GM12878 (cell line): ENCODE data around the gene PSORS1C2. TPM values are rescaled to one million over a fixed set of nuclear protein-coding genes. Genes with fewer than 3 reads are reported as not detected.

Experiments used
- ATAC-seq: fragments of 200-7000 bp; cut with Tn5 transposase; 3 replicates; pipeline ENCODE4 v1.9.1; 2020; ENCODE audit warnings: mild to moderate bottlenecking, moderate library complexity
- BruUV-seq: library from RNA; stranded (reverse); fragments of 400-500 nt; replicated peaks from 2 replicates; lab custom pipeline; 2021; lab: Mats Ljungman, UMichigan
- CTCF ChIA-PET: fragments of 300-600 bp; sonication (Branson Sonifier 250); formaldehyde crosslinking; extraction: SDS; loops from one replicate; lab custom pipeline; 2021; ENCODE audit warnings: inconsistent platforms; lab: Yijun Ruan, JAX
- POLR2A ChIA-PET: fragments of 350-600 bp; formaldehyde crosslinking; extraction: SDS; loops from one replicate; lab custom pipeline; 2021; ENCODE audit warnings: inconsistent platforms; lab: Charles Lee
- RAD21 ChIA-PET: fragments of 300-600 bp; sonication (Branson Sonifier 250); formaldehyde crosslinking; loops from one replicate; lab custom pipeline; 2023; ENCODE audit warnings: antibody characterized with exemption; ENCODE audit not compliant: unreplicated experiment; lab: Charles Lee
- SMC1A ChIA-PET: fragments of 300-600 bp; sonication (Branson Sonifier 250); formaldehyde crosslinking; loops from one replicate; lab custom pipeline; 2023; ENCODE audit not compliant: unreplicated experiment, uncharacterized antibody; lab: Charles Lee
- DNase-seq: peaks from one replicate; pipeline ENCODE4 v3.0.0-alpha.2; 2011; ENCODE audit warnings: low read depth, low spot score
- FAIRE-seq: peaks from 3 replicates; lab custom pipeline; 2011; peaks lifted over from hg19 to GRCh38; lab: Jason Lieb, UNC
- H2AFZ ChIP-seq: 2 replicates; pipeline ENCODE4 v1.6.0; 2011; ENCODE audit warnings: low read depth, low read length, control low read depth; ENCODE audit not compliant: control insufficient read depth
- H3K27ac ChIP-seq: 2 replicates; pipeline ENCODE4 v1.5.1; 2011; ENCODE audit warnings: control low read depth; ENCODE audit not compliant: control insufficient read depth, insufficient read depth
- H3K27me3 ChIP-seq, 2 experiments: replicated peaks in 1 of 2; 2 replicates each; pipeline versions ENCODE4 v1.6.0 to v1.6.1; 2011; ENCODE audit warnings: low read length in 1 of 2; ENCODE audit not compliant: control insufficient read depth in 2 of 2, insufficient read depth in 2 of 2
- H3K36me3 ChIP-seq, 2 experiments: 2 replicates each; pipeline ENCODE4 v1.5.1; 2011; ENCODE audit warnings: low read length in 1 of 2; ENCODE audit not compliant: control insufficient read depth in 2 of 2, insufficient read depth in 2 of 2
- H3K4me1 ChIP-seq: 2 replicates; pipeline ENCODE4 v1.6.1; 2011; ENCODE audit warnings: mild to moderate bottlenecking, low read length, moderate library complexity, mixed read lengths; ENCODE audit not compliant: control insufficient read depth, insufficient read depth
- H3K4me2 ChIP-seq: 2 replicates; pipeline ENCODE4 v1.6.0; 2011; ENCODE audit warnings: control low read depth; ENCODE audit not compliant: control insufficient read depth, insufficient read depth
- H3K4me3 ChIP-seq: fragments of 200-600 bp; sonication (generic); 2 replicates; pipeline ENCODE4 v1.5.1; 2016
- H3K79me2 ChIP-seq: 2 replicates; pipeline ENCODE4 v1.6.0; 2011; ENCODE audit warnings: low read length; ENCODE audit not compliant: control insufficient read depth, insufficient read depth
- H3K9ac ChIP-seq: 2 replicates; pipeline ENCODE4 v1.8.0; 2011; ENCODE audit warnings: low read length, control low read depth, mixed read lengths; ENCODE audit not compliant: control insufficient read depth, insufficient read depth
- H3K9me3 ChIP-seq: replicated peaks from 3 replicates; pipeline ENCODE4 v1.5.1; 2011; ENCODE audit warnings: mild to moderate bottlenecking, low read length; ENCODE audit not compliant: control insufficient read depth, insufficient read depth
- H4K20me1 ChIP-seq: 2 replicates; pipeline ENCODE4 v1.6.0; 2011; ENCODE audit not compliant: control insufficient read depth, insufficient read depth
- DPF2 ChIP-seq: fragments of 450-650 bp; IDR thresholded peaks from 2 replicates; pipeline ENCODE4 v1.6.1; 2017; ENCODE audit warnings: mild to moderate bottlenecking
- ETV6 ChIP-seq, 2 experiments: fragments of 450-650 bp in 1 of 2; IDR thresholded peaks in 1 of 2; conservative IDR thresholded peaks in 1 of 2; 2 replicates each; pipeline ENCODE4 v1.6.1; 2014; ENCODE audit warnings: antibody characterized with exemption in 1 of 2, borderline replicate concordance in 1 of 2, low read depth in 1 of 2, mild to moderate bottlenecking in 1 of 2, moderate library complexity in 1 of 2
- GATAD2B ChIP-seq: fragments of 450-650 bp; conservative IDR thresholded peaks from 2 replicates; pipeline ENCODE4 v1.6.1; 2017; ENCODE audit warnings: low read depth, mild to moderate bottlenecking, moderate library complexity
- IKZF2 ChIP-seq, 2 experiments: fragments of 450-650 bp; IDR thresholded peaks; 2 replicates each; pipeline ENCODE4 v1.6.1; 2017; ENCODE audit warnings: mild to moderate bottlenecking in 2 of 2, moderate library complexity in 2 of 2
- KLF5 ChIP-seq: fragments of 450-650 bp; IDR thresholded peaks from 2 replicates; pipeline ENCODE4 v1.6.1; 2014; ENCODE audit warnings: mild to moderate bottlenecking; ENCODE audit not compliant: partially characterized antibody
- PAX5 ChIP-seq: IDR thresholded peaks from 2 replicates; pipeline ENCODE4 v1.6.1; 2011; ENCODE audit warnings: low read depth, low read length, borderline replicate concordance
- POLR2A ChIP-seq: IDR thresholded peaks from 2 replicates; pipeline ENCODE4 v1.6.1; 2011; ENCODE audit warnings: low read depth, mild to moderate bottlenecking, low read length
- SIN3A ChIP-seq: IDR thresholded peaks from 2 replicates; pipeline ENCODE4 v1.6.1; 2012; ENCODE audit warnings: low read depth, low read length, improper control_type of control experiment
- TAF1 ChIP-seq: IDR thresholded peaks from 2 replicates; pipeline ENCODE4 v1.6.1; 2011; ENCODE audit warnings: mild to moderate bottlenecking, low read depth, low read length, borderline replicate concordance
- TARDBP ChIP-seq: IDR thresholded peaks from 2 replicates; pipeline ENCODE4 v1.6.1; 2016; ENCODE audit warnings: borderline replicate concordance
- TBL1XR1 ChIP-seq: IDR thresholded peaks from 2 replicates; pipeline ENCODE4 v1.6.1; 2012; ENCODE audit warnings: low read depth, low read length, improper control_type of control experiment
- YY1 ChIP-seq: IDR thresholded peaks from 2 replicates; pipeline ENCODE4 v1.6.1; 2011; ENCODE audit warnings: low read depth, mild to moderate bottlenecking, low read length
- WGBS: methylation state at CpG from one replicate; pipeline ENCODE4 v1.1.6; 2016; ENCODE audit warnings: low lambda C conversion rate; ENCODE audit not compliant: insufficient replicate concordance, insufficient coverage; ENCODE audit errors: missing lambda C conversion rate; 5-methylcytosine and 5-hydroxymethylcytosine counted together
- in situ Hi-C: fragments of 300-500 bp; cut with MboI; formaldehyde crosslinking; loops from 9 replicates; pipeline ENCODE4 v1.14.3; 2018; ENCODE audit warnings: mixed read lengths
- intact Hi-C: fragments of 100-400 bp; cut with micrococcal nuclease; formaldehyde crosslinking; loops from one replicate; pipeline ENCODE4 v1.14.2; 2022; ENCODE audit not compliant: unreplicated experiment
- polyA plus RNA-seq, 11 experiments: library from polyadenylated mRNA; depleted of rRNA in 4 of 11; unstranded in 6 of 11; stranded (reverse) in 5 of 11; fragments of >200 nt; fragmentation: Nextera tagmentation in 4 of 11; fragmentation: Illumina TruSeq in 1 of 11; extraction: Ambion mirVana in 4 of 11; extraction: Trizol in 1 of 11; gene quantifications; 1 replicate in 1 of 11; 2 replicates in 10 of 11; pipeline versions ENCODE4 v1.2.1 to v1.2.3, GENCODE V29; 2011 to 2016; ENCODE audit warnings: inconsistent platforms in 2 of 11, missing spikeins in 2 of 11, low read depth in 1 of 11
- total RNA-seq, 4 experiments: library from RNA; depleted of rRNA in 3 of 4; stranded (reverse); fragments of >200 nt in 3 of 4; fragmentation: Illumina TruSeq in 1 of 4; extraction: Trizol in 1 of 4; gene quantifications; 2 replicates each; pipeline versions ENCODE4 v1.2.1 to v1.2.3, GENCODE V29; 2013 to 2021
- TF ChIP-seq, protein P1 (sequence below): fragments of 450-650 bp; IDR thresholded peaks from 2 replicates; pipeline ENCODE4 v1.6.1; 2017; ENCODE audit warnings: mild to moderate bottlenecking, moderate library complexity
- TF ChIP-seq, protein P2 (sequence below): fragments of 450-650 bp; IDR thresholded peaks from 2 replicates; pipeline ENCODE4 v1.6.1; 2016; ENCODE audit warnings: mild to moderate bottlenecking
- TF ChIP-seq, protein P3 (sequence below): IDR thresholded peaks from 2 replicates; pipeline ENCODE4 v1.6.1; 2011; ENCODE audit warnings: mild to moderate bottlenecking, low read depth, low read length, moderate library complexity; ENCODE audit not compliant: insufficient replicate concordance

The PSORS1C2 gene
- total and polyA plus RNA-seq, 10 of the 15 experiments (the other 5 are each of a cell fraction or from before 2014, with no cell fraction given), result not detected

DNA sequence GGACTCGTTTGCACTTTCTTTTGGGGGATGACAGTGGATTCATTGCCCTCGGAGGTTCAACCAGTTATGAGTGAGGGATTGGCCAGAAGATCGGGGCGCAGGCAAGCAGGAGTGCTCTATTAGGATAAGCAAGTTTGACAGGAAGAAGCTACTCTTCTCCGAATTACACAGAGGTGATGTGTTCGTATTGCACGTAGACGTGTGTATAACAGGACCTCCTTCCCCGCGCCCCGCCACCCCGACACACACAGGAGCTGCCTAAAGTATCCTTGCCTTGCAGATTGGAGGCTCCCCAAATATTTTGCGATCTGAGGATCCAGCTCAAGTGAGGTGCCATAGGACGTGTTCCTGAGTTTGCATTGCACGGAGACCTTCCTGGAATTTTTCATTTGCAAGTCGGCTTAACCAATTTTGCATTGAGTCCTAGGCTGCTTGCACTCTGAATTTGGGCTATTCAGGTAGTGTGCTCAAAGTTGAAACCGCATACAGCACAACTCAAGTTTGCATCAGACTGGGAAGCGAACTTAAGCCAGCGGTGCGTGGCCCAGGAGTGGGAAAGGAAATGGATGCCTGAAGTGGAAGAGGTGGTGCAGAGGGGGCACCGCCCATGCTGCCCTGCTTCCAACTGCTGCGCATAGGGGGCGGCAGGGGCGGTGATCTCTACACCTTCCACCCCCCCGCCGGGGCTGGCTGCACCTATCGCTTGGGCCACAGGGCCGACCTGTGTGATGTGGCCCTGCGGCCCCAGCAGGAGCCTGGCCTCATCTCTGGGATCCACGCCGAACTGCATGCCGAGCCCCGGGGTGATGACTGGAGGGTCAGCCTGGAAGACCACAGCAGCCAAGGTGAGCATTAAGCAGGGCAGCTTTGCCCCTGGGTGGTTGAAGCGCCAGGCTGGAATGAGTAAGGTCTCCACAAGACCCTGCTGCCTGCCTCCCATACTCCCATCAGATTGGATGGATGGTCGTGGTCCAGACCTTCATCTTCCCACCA is 20.3 kb upstream of the PSORS1C2 start:
- in situ Hi-C loops (no loop called here), intact Hi-C loops (loop anchor here (2.0 kb wide), 1 partner anchor 34 kb away; no protein-coding TSS in a partner anchor)
- H3K36me3 ChIP-seq, result peaks cover 8 to 12% of the 10 kb centered on the region in 2 experiments
- H3K4me3 ChIP-seq, result peak overlapping the region; percentile 90
- no peak for DNase-seq
- BruUV-seq, result TSS peak; percentile 79
- no peaks in the 10 kb centered on the region; the same call in 1 of the 2 replicates for H4K20me1 ChIP-seq
- ChIA-PET RAD21 (interaction anchor here (0.8 to 2.0 kb wide), 8 partner anchors 22 to 245 kb away, joined by 3 to 12 read pairs (median 4); partner anchors contain the start of gene VARS2), SMC1A (interaction anchor here (1.0 to 4.2 kb wide), 6 partner anchors 12 to 208 kb away, joined by 3 to 21 read pairs (median 8); no protein-coding TSS in a partner anchor), POLR2A (interaction anchor here (1.1 to 3.0 kb wide), 5 partner anchors 25 to 277 kb away, joined by 3 to 10 read pairs (median 5); no protein-coding TSS in a partner anchor), CTCF (interaction anchor here (0.7 to 2.9 kb wide), 17 partner anchors 11 to 240 kb away, joined by 3 to 17 read pairs (median 3); partner anchors contain the start of genes POU5F1 and PSORS1C2)
- 1% methylated on average over 34 of the region's 35 CpGs for WGBS
- peak overlapping the region; percentile 81 for H3K9ac ChIP-seq
- peak overlapping the region; percentile 57 for H3K27ac ChIP-seq
- H3K4me1 ChIP-seq, result peaks cover 18% of the 10 kb centered on the region
- FAIRE-seq, result no peak
- no peaks in the 10 kb centered on the region for H3K9me3 ChIP-seq
- peak overlapping the region; percentile 77 for H3K4me2 ChIP-seq
- peak overlapping the region; percentile 80 for H2AFZ ChIP-seq
- peaks cover 39% of the 10 kb centered on the region for H3K79me2 ChIP-seq
- peak; percentile 52 for ATAC-seq
- no peaks in the 10 kb centered on the region for H3K27me3 ChIP-seq
- TF ChIP-seq KLF5 (no peak), POLR2A (peak; percentile 41; the same call in 1 of the 2 replicates), TBL1XR1 (no peak), SIN3A (peak; percentile 31; the same call in 1 of the 2 replicates), IKZF2 (IDR thresholded peaks at IDR 0.05) (peak in 1 of 2 experiments; percentile 9; a peak in 1 of 4 replicates), GATAD2B (peak; percentile 26; the same call in 1 of the 2 replicates), TAF1 (peak; percentile 30; the same call in 1 of the 2 replicates), YY1 (0 out of 2 replicates have a peak, but pooled peaks have one; percentile 36), TARDBP (0 out of 2 replicates have a peak, but pooled peaks have one; percentile 42), ETV6 (conservative IDR thresholded peaks at IDR 0.05 in 1 of 2, IDR thresholded peaks at IDR 0.05 in 1 of 2; ENCODE audit: borderline replicate concordance in 1 of 2, low read depth in 1 of 2) (no peak), PAX5 (peak; percentile 52; the same call in 1 of the 2 replicates), DPF2 (peak; percentile 4; the same call in 1 of the 2 replicates)
- TF ChIP-seq, protein P1, sequence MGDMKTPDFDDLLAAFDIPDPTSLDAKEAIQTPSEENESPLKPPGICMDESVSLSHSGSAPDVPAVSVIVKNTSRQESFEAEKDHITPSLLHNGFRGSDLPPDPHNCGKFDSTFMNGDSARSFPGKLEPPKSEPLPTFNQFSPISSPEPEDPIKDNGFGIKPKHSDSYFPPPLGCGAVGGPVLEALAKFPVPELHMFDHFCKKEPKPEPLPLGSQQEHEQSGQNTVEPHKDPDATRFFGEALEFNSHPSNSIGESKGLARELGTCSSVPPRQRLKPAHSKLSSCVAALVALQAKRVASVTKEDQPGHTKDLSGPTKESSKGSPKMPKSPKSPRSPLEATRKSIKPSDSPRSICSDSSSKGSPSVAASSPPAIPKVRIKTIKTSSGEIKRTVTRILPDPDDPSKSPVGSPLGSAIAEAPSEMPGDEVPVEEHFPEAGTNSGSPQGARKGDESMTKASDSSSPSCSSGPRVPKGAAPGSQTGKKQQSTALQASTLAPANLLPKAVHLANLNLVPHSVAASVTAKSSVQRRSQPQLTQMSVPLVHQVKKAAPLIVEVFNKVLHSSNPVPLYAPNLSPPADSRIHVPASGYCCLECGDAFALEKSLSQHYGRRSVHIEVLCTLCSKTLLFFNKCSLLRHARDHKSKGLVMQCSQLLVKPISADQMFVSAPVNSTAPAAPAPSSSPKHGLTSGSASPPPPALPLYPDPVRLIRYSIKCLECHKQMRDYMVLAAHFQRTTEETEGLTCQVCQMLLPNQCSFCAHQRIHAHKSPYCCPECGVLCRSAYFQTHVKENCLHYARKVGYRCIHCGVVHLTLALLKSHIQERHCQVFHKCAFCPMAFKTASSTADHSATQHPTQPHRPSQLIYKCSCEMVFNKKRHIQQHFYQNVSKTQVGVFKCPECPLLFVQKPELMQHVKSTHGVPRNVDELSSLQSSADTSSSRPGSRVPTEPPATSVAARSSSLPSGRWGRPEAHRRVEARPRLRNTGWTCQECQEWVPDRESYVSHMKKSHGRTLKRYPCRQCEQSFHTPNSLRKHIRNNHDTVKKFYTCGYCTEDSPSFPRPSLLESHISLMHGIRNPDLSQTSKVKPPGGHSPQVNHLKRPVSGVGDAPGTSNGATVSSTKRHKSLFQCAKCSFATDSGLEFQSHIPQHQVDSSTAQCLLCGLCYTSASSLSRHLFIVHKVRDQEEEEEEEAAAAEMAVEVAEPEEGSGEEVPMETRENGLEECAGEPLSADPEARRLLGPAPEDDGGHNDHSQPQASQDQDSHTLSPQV, result no peak
- TF ChIP-seq, protein P2, sequence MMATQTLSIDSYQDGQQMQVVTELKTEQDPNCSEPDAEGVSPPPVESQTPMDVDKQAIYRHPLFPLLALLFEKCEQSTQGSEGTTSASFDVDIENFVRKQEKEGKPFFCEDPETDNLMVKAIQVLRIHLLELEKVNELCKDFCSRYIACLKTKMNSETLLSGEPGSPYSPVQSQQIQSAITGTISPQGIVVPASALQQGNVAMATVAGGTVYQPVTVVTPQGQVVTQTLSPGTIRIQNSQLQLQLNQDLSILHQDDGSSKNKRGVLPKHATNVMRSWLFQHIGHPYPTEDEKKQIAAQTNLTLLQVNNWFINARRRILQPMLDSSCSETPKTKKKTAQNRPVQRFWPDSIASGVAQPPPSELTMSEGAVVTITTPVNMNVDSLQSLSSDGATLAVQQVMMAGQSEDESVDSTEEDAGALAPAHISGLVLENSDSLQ, result no peak
- TF ChIP-seq, protein P3, sequence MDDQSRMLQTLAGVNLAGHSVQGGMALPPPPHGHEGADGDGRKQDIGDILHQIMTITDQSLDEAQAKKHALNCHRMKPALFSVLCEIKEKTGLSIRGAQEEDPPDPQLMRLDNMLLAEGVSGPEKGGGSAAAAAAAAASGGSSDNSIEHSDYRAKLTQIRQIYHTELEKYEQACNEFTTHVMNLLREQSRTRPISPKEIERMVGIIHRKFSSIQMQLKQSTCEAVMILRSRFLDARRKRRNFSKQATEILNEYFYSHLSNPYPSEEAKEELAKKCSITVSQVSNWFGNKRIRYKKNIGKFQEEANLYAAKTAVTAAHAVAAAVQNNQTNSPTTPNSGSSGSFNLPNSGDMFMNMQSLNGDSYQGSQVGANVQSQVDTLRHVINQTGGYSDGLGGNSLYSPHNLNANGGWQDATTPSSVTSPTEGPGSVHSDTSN, result no peak
